ENCODE results near the gene MKNK2. TPM values are rescaled to one million over a fixed set of nuclear protein-coding genes. Genes with fewer than 3 reads are reported as not detected.

The MKNK2 gene
- polyA plus RNA-seq, 4 donors: 47.6 to 101 (median 88.9) TPM

DNA sequence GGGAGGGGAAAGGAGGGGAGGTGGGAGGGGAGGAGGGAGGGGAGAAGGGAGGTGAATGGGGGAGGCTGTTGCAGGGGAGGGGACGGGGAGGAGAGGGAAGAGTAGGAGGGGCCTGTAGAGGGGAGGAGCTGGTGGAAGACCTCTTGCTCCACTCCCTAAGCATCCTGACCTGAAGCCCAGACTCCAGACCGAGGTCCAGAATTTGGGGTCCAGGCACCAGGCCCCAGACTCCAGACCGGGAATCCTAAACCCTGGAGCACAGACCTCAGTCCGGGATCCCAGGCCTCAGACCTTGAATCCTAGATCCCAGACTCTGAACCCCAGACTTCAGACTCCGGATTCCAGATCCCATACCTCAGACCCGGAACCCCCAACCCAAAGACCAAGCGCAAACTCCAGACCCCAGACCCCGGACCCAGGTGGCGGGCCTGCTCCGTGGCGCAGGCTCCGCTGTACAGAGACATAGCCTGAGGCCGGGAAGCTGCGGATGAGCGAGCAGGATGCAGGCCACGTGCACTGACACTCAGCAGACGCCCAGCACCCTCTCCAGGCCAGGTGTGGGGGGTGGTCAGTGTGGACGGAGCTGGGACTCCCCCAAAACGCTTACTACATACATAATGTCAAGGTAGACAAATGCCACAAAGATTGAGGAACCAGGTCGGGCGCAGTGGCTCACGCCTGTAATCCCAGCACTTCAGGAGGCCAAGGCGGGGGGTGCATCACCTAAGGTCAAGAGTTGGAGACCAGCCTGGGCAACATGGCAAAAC is 34.8 kb downstream of the MKNK2 start:
- FAIRE-seq (no peak), DNase-seq (peak; percentile 72 to 83)
- peak overlapping the region in 2 of 3 donors; percentile 29 to 40 for H3K4me3 ChIP-seq (ENCODE audit: low read depth in 1 of 3, low read length in 3 of 3)

DNA sequence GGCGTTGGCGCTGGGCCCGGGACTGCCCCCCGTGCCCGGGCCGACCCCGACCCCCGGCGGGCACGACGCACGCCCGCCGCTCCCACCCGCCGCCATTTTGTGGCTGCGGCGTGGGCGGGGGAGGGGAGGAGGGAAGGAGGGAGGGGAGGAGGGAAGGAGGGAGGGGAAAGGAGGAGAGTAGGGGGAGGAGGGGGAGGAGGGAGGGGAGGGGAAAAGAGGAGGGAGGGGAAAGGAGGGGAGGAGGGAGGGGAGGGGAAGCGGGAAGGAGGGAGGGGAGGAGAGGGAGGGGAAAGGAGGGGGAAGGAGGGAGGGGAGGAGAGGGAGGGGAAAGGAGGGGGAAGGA is 35.5 kb downstream of the MKNK2 start, which contains the start of gene BTBD2:
Gene BTBD2, minus strand, starts transcription at position 107 of the 343 bp plus-strand sequence. Its CDS starts 11 bp downstream, at position 96.
- peak within 1 kb of the TSS in 2 of 3 donors; percentile 13 to 68 for H3K27ac ChIP-seq (ENCODE audit: low read depth in 1 of 3, low read length in 2 of 3)
- H3K4me1 ChIP-seq (ENCODE audit: control insufficient read depth in 3 of 3, insufficient read depth in 2 of 3, low read depth in 1 of 3, low read length in 2 of 3): peaks cover 0 to 9% (median 0%) of the 10 kb centered on the region in 3 donors
- H3K36me3 ChIP-seq (ENCODE audit: control insufficient read depth in 3 of 3, insufficient read depth in 2 of 3, low read depth in 1 of 3, low read length in 3 of 3): peaks cover 0 to 32% (median 0%) of the 10 kb centered on the region in 3 donors
- DNase-seq (peak; percentile 69 to 75), FAIRE-seq (no peak)
- no peaks in the 10 kb centered on the region for H3K9me3 ChIP-seq (ENCODE audit: control insufficient read depth in 2 of 2, insufficient read depth in 1 of 2, low read depth in 1 of 2, low read length in 1 of 2)
- H3K27me3 ChIP-seq (ENCODE audit: control insufficient read depth in 3 of 3, insufficient read depth in 3 of 3, low read length in 3 of 3): no peaks in the 10 kb centered on the region
- 0 to 1% (median 1%) methylated on average over 13 to 20 of the region's 20 CpGs for WGBS, 3 donors
- H3K4me3 ChIP-seq (ENCODE audit: low read depth in 1 of 3, low read length in 3 of 3): peak within 1 kb of the TSS; percentile 63 to 94 (median 82)

More for the DNA sequence above, 34.8 kb downstream of the MKNK2 start:
- Histone ChIP-seq H3K9me3 (ENCODE audit: control insufficient read depth in 2 of 2, insufficient read depth in 1 of 2, low read depth in 1 of 2, low read length in 1 of 2) (no peaks in the 10 kb centered on the region), H3K36me3 (ENCODE audit: control insufficient read depth in 3 of 3, insufficient read depth in 2 of 3, low read depth in 1 of 3, low read length in 3 of 3) (peaks cover 0 to 26% (median 0%) of the 10 kb centered on the region in 3 donors), H3K27ac (ENCODE audit: low read depth in 1 of 3, low read length in 2 of 3) (peak overlapping the region in 2 of 3 donors; percentile 2 to 13), H3K4me1 (ENCODE audit: control insufficient read depth in 3 of 3, insufficient read depth in 2 of 3, low read depth in 1 of 3, low read length in 2 of 3) (peaks cover 0 to 9% (median 0%) of the 10 kb centered on the region in 3 donors), H3K27me3 (ENCODE audit: control insufficient read depth in 3 of 3, insufficient read depth in 3 of 3, low read length in 3 of 3) (no peaks in the 10 kb centered on the region)
- 49 to 66% (median 55%) methylated on average over 22 to 23 of the region's 23 CpGs for WGBS, 3 donors

GRCh38 chr19:2014731-2015607 is 36.1 kb downstream of the MKNK2 start:
- Histone ChIP-seq H3K4me3 (ENCODE audit: low read depth in 1 of 3, low read length in 3 of 3) (peak overlapping the region; percentile 63 to 94 (median 82)), H3K4me1 (ENCODE audit: control insufficient read depth in 3 of 3, insufficient read depth in 2 of 3, low read depth in 1 of 3, low read length in 2 of 3) (peaks cover 0 to 9% (median 0%) of the 10 kb centered on the region in 3 donors), H3K27ac (ENCODE audit: low read depth in 1 of 3, low read length in 2 of 3) (peak overlapping the region in 1 of 3 donors; percentile 68), H3K36me3 (ENCODE audit: control insufficient read depth in 3 of 3, insufficient read depth in 2 of 3, low read depth in 1 of 3, low read length in 3 of 3) (peaks cover 0 to 37% (median 0%) of the 10 kb centered on the region in 3 donors), H3K9me3 (ENCODE audit: control insufficient read depth in 2 of 2, insufficient read depth in 1 of 2, low read depth in 1 of 2, low read length in 1 of 2) (peaks cover 0 to 3% of the 10 kb centered on the region in 2 donors), H3K27me3 (ENCODE audit: control insufficient read depth in 3 of 3, insufficient read depth in 3 of 3, low read length in 3 of 3) (no peaks in the 10 kb centered on the region)
- FAIRE-seq (no peak), DNase-seq (peak in 1 of 2 donors; percentile 42)
- 8 to 18% (median 8%) methylated on average over 20 to 74 of the region's 74 CpGs for WGBS, 3 donors

DNA sequence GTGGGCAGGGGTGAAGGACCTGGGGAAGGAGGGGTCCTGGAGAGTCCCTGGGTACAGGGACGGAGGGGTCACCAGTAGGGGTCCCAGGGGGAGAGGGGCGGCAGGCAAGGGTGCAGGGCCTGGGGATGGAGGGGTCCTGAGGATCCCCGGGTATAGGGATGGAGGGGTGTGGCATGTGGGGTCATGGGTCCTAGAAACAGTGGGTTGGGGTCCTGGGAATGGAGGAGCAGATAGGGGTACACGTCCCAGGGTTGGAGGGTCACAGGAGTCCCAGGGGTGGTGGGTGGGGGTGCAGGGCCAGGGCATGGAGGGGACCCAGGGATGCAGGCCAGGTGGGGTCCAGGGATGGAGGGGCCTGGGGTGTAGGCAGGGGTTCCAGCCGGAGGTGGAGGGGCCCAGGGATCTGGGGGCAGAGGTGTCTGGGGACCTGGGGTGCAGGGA is 36.9 kb downstream of the MKNK2 start:
- Histone ChIP-seq H3K27ac (ENCODE audit: low read depth in 1 of 3, low read length in 2 of 3) (no peak overlapping the region), H3K27me3 (ENCODE audit: control insufficient read depth in 3 of 3, insufficient read depth in 3 of 3, low read length in 3 of 3) (no peaks in the 10 kb centered on the region), H3K36me3 (ENCODE audit: control insufficient read depth in 3 of 3, insufficient read depth in 2 of 3, low read depth in 1 of 3, low read length in 3 of 3) (peaks cover 0 to 37% (median 0%) of the 10 kb centered on the region in 3 donors), H3K4me1 (ENCODE audit: control insufficient read depth in 3 of 3, insufficient read depth in 2 of 3, low read depth in 1 of 3, low read length in 2 of 3) (peaks cover 0 to 9% (median 0%) of the 10 kb centered on the region in 3 donors), H3K9me3 (ENCODE audit: control insufficient read depth in 2 of 2, insufficient read depth in 1 of 2, low read depth in 1 of 2, low read length in 1 of 2) (peaks cover 0 to 3% of the 10 kb centered on the region in 2 donors), H3K4me3 (ENCODE audit: low read depth in 1 of 3, low read length in 3 of 3) (peak overlapping the region in 2 of 3 donors; percentile 63 to 94)
- FAIRE-seq (no peak), DNase-seq (no peak)
- WGBS, 3 donors: 74 to 75% (median 75%) methylated on average over 5 of the region's 5 CpGs

DNA sequence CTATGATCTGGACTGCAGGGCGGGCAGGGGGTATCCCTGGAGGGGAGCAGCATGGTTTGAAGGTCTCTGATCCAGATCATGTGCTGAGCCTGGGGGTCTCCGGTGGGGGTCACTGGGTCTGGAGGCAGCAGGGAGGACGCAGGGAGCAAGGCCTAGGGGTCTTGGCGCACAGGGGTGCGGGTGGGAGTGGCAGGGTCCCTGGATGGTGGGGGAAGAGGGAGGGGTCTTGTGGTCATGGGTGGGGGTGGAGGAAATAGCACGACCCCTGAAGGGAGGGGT is 37.4 kb downstream of the MKNK2 start:
- DNase-seq (no peak), FAIRE-seq (no peak)
- Histone ChIP-seq H3K9me3 (ENCODE audit: control insufficient read depth in 2 of 2, insufficient read depth in 1 of 2, low read depth in 1 of 2, low read length in 1 of 2) (peaks cover 0 to 3% of the 10 kb centered on the region in 2 donors), H3K4me1 (ENCODE audit: control insufficient read depth in 3 of 3, insufficient read depth in 2 of 3, low read depth in 1 of 3, low read length in 2 of 3) (peaks cover 0 to 9% (median 0%) of the 10 kb centered on the region in 3 donors), H3K27ac (ENCODE audit: low read depth in 1 of 3, low read length in 2 of 3) (no peak overlapping the region), H3K27me3 (ENCODE audit: control insufficient read depth in 3 of 3, insufficient read depth in 3 of 3, low read length in 3 of 3) (no peaks in the 10 kb centered on the region), H3K36me3 (ENCODE audit: control insufficient read depth in 3 of 3, insufficient read depth in 2 of 3, low read depth in 1 of 3, low read length in 3 of 3) (peaks cover 0 to 38% (median 0%) of the 10 kb centered on the region in 3 donors), H3K4me3 (ENCODE audit: low read depth in 1 of 3, low read length in 3 of 3) (no peak overlapping the region)
- 83 to 95% (median 91%) methylated on average over 6 of the region's 6 CpGs for WGBS, 3 donors

DNA sequence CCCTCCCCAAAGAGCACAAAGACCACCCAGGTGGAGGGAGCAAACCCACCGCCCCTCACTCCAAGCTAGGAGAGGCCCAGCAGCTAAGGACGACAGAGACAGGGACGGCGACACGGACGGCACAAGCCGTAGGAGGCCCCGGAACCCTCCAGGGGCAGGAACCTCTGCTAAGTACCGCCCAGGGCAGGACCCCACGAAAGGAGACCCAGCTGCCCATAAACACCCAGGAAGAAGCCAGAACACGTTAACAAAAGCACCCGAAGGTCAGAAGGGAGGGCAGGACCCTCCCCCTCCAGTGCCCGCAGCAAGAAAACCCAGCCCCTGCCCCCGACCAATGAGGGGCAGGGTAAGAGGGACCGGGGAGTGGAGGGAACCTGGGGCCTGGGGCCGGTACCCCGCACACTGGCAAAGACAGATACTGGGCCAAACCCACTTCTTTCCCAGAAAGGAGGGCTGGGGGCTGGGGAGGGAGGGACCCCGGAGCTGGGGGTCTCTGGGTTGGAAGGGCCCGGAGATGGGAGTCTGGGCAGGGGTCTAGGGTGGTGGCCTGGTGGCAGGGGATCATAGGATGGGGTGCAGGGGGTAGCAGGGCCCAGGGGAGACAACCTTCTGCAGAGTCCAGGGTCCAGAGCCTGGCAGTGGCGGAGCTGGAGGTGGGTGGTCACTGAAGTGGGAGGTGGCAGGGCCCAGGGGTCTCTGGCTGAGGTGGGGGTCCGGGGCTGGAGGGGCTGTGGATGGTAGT is 37.9 kb downstream of the MKNK2 start:
- Histone ChIP-seq H3K4me3 (ENCODE audit: low read depth in 1 of 3, low read length in 3 of 3) (no peak overlapping the region), H3K27ac (ENCODE audit: low read depth in 1 of 3, low read length in 2 of 3) (no peak overlapping the region), H3K4me1 (ENCODE audit: control insufficient read depth in 3 of 3, insufficient read depth in 2 of 3, low read depth in 1 of 3, low read length in 2 of 3) (peaks cover 0 to 9% (median 0%) of the 10 kb centered on the region in 3 donors), H3K9me3 (ENCODE audit: control insufficient read depth in 2 of 2, insufficient read depth in 1 of 2, low read depth in 1 of 2, low read length in 1 of 2) (peaks cover 0 to 3% of the 10 kb centered on the region in 2 donors), H3K27me3 (ENCODE audit: control insufficient read depth in 3 of 3, insufficient read depth in 3 of 3, low read length in 3 of 3) (no peaks in the 10 kb centered on the region), H3K36me3 (ENCODE audit: control insufficient read depth in 3 of 3, insufficient read depth in 2 of 3, low read depth in 1 of 3, low read length in 3 of 3) (peaks cover 0 to 43% (median 0%) of the 10 kb centered on the region in 3 donors)
- WGBS, 3 donors: 90 to 92% (median 91%) methylated on average over 21 of the region's 21 CpGs
- FAIRE-seq: no peak
- DNase-seq: no peak

DNA sequence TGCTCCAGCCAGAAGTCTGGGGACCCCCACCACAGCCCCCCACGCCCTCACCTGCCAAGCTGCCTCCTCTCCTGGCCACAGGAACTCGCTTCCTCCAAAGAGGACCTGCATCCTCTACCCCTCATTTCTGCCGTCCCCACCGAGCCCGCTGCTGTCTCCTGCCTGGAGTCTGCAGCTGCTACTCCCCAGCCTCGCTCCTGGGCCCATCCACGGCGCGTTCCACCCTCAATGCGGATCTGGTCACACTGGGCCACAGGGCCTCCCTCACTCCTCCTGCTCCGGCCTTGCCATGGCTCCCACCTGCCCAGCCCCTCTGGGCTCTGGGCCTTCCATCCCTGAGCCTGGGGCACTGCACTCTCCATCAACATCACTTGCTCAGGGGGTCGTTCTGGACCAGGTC is 39.9 kb downstream of the MKNK2 start:
- H3K9me3 ChIP-seq (ENCODE audit: control insufficient read depth in 2 of 2, insufficient read depth in 1 of 2, low read depth in 1 of 2, low read length in 1 of 2): peaks cover 0 to 3% of the 10 kb centered on the region in 2 donors
- peaks cover 0 to 6% (median 0%) of the 10 kb centered on the region in 3 donors for H3K4me1 ChIP-seq (ENCODE audit: control insufficient read depth in 3 of 3, insufficient read depth in 2 of 3, low read depth in 1 of 3, low read length in 2 of 3)
- no peak overlapping the region for H3K4me3 ChIP-seq (ENCODE audit: low read depth in 1 of 3, low read length in 3 of 3)
- no peak for DNase-seq
- no peaks in the 10 kb centered on the region for H3K27me3 ChIP-seq (ENCODE audit: control insufficient read depth in 3 of 3, insufficient read depth in 3 of 3, low read length in 3 of 3)
- H3K27ac ChIP-seq (ENCODE audit: low read depth in 1 of 3, low read length in 2 of 3): no peak overlapping the region
- 93 to 96% (median 94%) methylated on average over 12 of the region's 12 CpGs for WGBS, 3 donors
- H3K36me3 ChIP-seq (ENCODE audit: control insufficient read depth in 3 of 3, insufficient read depth in 2 of 3, low read depth in 1 of 3, low read length in 3 of 3): peaks cover 0 to 51% (median 0%) of the 10 kb centered on the region in 3 donors
- FAIRE-seq: no peak

All from small intestine (tissue), 7 donors.